ENCODE measurements around the gene NUP210L.

NUP210L gene

DNA sequence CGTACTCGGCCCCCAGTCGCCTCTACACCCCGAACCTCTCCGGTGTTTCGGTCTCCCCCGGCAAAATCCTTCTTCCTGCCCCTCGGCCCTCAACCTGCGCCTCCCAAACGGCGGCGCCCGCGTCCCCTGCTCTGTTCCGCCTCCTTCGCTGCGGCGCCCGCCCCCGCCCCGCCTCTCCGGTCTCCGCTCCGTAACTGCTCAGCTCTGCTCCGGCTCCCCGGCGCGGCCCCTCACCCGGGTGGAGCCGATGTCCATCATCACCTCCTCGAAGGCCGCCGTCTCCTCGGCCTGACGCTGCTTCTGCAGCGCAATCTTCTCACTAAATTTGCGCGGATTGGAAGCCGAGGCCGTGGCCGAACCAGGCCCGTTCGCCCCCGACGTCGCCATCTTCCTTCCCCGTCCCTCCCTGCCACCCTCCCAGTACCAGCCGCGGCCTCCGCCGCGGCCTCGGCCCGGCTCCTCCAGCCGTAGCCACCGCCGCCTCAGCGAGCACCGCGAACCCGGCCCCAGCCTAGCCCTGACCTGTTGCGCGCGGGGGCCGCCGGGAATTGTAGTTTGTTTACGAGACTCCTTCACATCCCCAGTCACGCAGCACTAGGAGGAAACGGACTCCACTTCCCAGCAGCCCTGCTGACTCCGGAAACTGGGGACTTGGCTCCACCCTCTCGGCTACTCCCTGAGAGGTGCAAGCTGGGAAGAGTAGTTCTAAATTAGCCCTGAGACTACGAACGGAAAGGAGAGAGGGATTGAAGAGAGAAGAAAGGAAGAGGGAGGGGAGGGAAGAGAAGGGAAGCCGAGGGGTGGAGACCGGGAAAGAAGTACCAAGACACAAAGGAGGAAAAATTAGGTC lies 196.5 kb downstream of the NUP210L start, which contains the start of gene CRTC2:
CRTC2 (minus strand) TSS at position 502 of the 850 bp plus-strand sequence; CDS start at position 387, 115 bp downstream.
- H3K23ac ChIP-seq (ENCODE audit: low read length in 2 of 2) = peak within 1 kb of the TSS in 1 of 2 experiments; percentile 60
- H4K8ac ChIP-seq (ENCODE audit: low read length) = peak within 1 kb of the TSS; percentile 74
- H3K27me3 ChIP-seq (ENCODE audit: control insufficient read depth in 1 of 2, insufficient read depth in 1 of 2, low read length in 2 of 2) = no peaks in the 10 kb centered on the region
- H3K79me1 ChIP-seq (replicated peaks; ENCODE audit: low read length, poor library complexity, severe bottlenecking) = peaks cover 19% of the 10 kb centered on the region
- peak within 1 kb of the TSS; percentile 96 for H3K9ac ChIP-seq (ENCODE audit: low read length)
- peak within 1 kb of the TSS; percentile 49 for H2BK5ac ChIP-seq (ENCODE audit: low read depth, low read length, poor library complexity, severe bottlenecking)
- H2AK5ac ChIP-seq (ENCODE audit: low read length, severe bottlenecking) = no peak within 1 kb of the TSS
- peak within 1 kb of the TSS; percentile 68 for H2BK15ac ChIP-seq (ENCODE audit: low read depth, poor library complexity, severe bottlenecking)
- H4K91ac ChIP-seq (ENCODE audit: low read length) = peak within 1 kb of the TSS; percentile 81
- H3K18ac ChIP-seq (ENCODE audit: low read depth in 1 of 2, low read length in 2 of 2) = peak within 1 kb of the TSS; percentile 62 to 98
- peaks cover 30 to 39% of the 10 kb centered on the region in 2 experiments for H3K36me3 ChIP-seq (ENCODE audit: control insufficient read depth in 1 of 2, insufficient read depth in 2 of 2, low read depth in 1 of 2, low read length in 2 of 2)
- H3K27ac ChIP-seq (ENCODE audit: low read length, poor library complexity, severe bottlenecking) = peak within 1 kb of the TSS; percentile 89
- H3K9me3 ChIP-seq (ENCODE audit: control insufficient read depth, low read length) = no peaks in the 10 kb centered on the region
- WGBS = 1% methylated on average over 71 of the region's 75 CpGs
- H3K4ac ChIP-seq (ENCODE audit: low read depth in 1 of 2, low read length in 2 of 2) = peak within 1 kb of the TSS in 1 of 2 experiments; percentile 92
- no peak within 1 kb of the TSS for H2BK120ac ChIP-seq (ENCODE audit: low read depth, low read length)
- H3K14ac ChIP-seq (ENCODE audit: low read length in 2 of 2) = peak within 1 kb of the TSS in 1 of 2 experiments; percentile 97
- H3K4me3 ChIP-seq (ENCODE audit: insufficient read depth in 1 of 2, low read depth in 1 of 2, low read length in 2 of 2) = peak within 1 kb of the TSS; percentile 88 to 94
- peaks cover 22% of the 10 kb centered on the region for H3K4me1 ChIP-seq (ENCODE audit: control insufficient read depth, insufficient read depth, low read depth, low read length)
- DNase-seq = peak; percentile 99
- peak within 1 kb of the TSS; percentile 67 for H2AFZ ChIP-seq (ENCODE audit: low read depth, low read length)
- H2BK12ac ChIP-seq (ENCODE audit: low read length in 2 of 2) = peak within 1 kb of the TSS; percentile 4 to 23
- peak within 1 kb of the TSS; percentile 82 for H3K4me2 ChIP-seq (ENCODE audit: low read length, poor library complexity, severe bottlenecking)

- 0% methylated on average over 13 of the region's 13 CpGs for WGBS
Observed at GRCh38 chr1:153957744-153958110, 197.1 kb downstream of the NUP210L start.

GRCh38 chr1:153956997-153957715 lies 197.7 kb downstream of the NUP210L start:
- Histone ChIP-seq H3K36me3 (ENCODE audit: control insufficient read depth in 1 of 2, insufficient read depth in 2 of 2, low read depth in 1 of 2, low read length in 2 of 2) (peaks cover 40 to 47% of the 10 kb centered on the region in 2 experiments), H3K4me2 (ENCODE audit: low read length, poor library complexity, severe bottlenecking) (peak overlapping the region; percentile 82), H3K4me3 (ENCODE audit: insufficient read depth in 1 of 2, low read depth in 1 of 2, low read length in 2 of 2) (peak overlapping the region; percentile 88 to 94), H3K14ac (ENCODE audit: low read length in 2 of 2) (no peak overlapping the region), H3K9me3 (ENCODE audit: control insufficient read depth, low read length) (no peaks in the 10 kb centered on the region), H3K4ac (ENCODE audit: low read depth in 1 of 2, low read length in 2 of 2) (no peak overlapping the region), H3K18ac (ENCODE audit: low read depth in 1 of 2, low read length in 2 of 2) (no peak overlapping the region), H2AK5ac (ENCODE audit: low read length, severe bottlenecking) (no peak overlapping the region), H4K91ac (ENCODE audit: low read length) (no peak overlapping the region), H3K79me1 (replicated peaks; ENCODE audit: low read length, poor library complexity, severe bottlenecking) (peaks cover 26% of the 10 kb centered on the region), H2BK120ac (ENCODE audit: low read depth, low read length) (no peak overlapping the region), H3K9ac (ENCODE audit: low read length) (peak overlapping the region; percentile 96), H3K4me1 (ENCODE audit: control insufficient read depth, insufficient read depth, low read depth, low read length) (peaks cover 17% of the 10 kb centered on the region), H2AFZ (ENCODE audit: low read depth, low read length) (no peak overlapping the region), H2BK15ac (ENCODE audit: low read depth, poor library complexity, severe bottlenecking) (peak overlapping the region; percentile 68), H3K23ac (ENCODE audit: low read length in 2 of 2) (no peak overlapping the region), H4K8ac (ENCODE audit: low read length) (no peak overlapping the region), H2BK12ac (ENCODE audit: low read length in 2 of 2) (no peak overlapping the region), H3K27ac (ENCODE audit: low read length, poor library complexity, severe bottlenecking) (peak overlapping the region; percentile 57), H2BK5ac (ENCODE audit: low read depth, low read length, poor library complexity, severe bottlenecking) (no peak overlapping the region), H3K27me3 (ENCODE audit: control insufficient read depth in 1 of 2, insufficient read depth in 1 of 2, low read length in 2 of 2) (no peaks in the 10 kb centered on the region)
- WGBS = 32% methylated on average over 5 of the region's 6 CpGs
- no peak for DNase-seq

More at GRCh38 chr1:153957744-153958110, 197.1 kb downstream of the NUP210L start:
- Histone ChIP-seq H3K4me3 (ENCODE audit: insufficient read depth in 1 of 2, low read depth in 1 of 2, low read length in 2 of 2) (peak overlapping the region; percentile 88 to 94), H3K23ac (ENCODE audit: low read length in 2 of 2) (peak overlapping the region in 1 of 2 experiments; percentile 46), H3K18ac (ENCODE audit: low read depth in 1 of 2, low read length in 2 of 2) (peak overlapping the region; percentile 62 to 71), H3K14ac (ENCODE audit: low read length in 2 of 2) (peak overlapping the region in 1 of 2 experiments; percentile 61), H3K4ac (ENCODE audit: low read depth in 1 of 2, low read length in 2 of 2) (peak overlapping the region in 1 of 2 experiments; percentile 92), H3K4me2 (ENCODE audit: low read length, poor library complexity, severe bottlenecking) (peak overlapping the region; percentile 82), H2AK5ac (ENCODE audit: low read length, severe bottlenecking) (no peak overlapping the region), H3K9me3 (ENCODE audit: control insufficient read depth, low read length) (no peaks in the 10 kb centered on the region), H4K91ac (ENCODE audit: low read length) (no peak overlapping the region), H2BK15ac (ENCODE audit: low read depth, poor library complexity, severe bottlenecking) (no peak overlapping the region), H3K9ac (ENCODE audit: low read length) (peak overlapping the region; percentile 96), H2BK5ac (ENCODE audit: low read depth, low read length, poor library complexity, severe bottlenecking) (peak overlapping the region; percentile 49), H2BK12ac (ENCODE audit: low read length in 2 of 2) (peak overlapping the region; percentile 4 to 23), H3K36me3 (ENCODE audit: control insufficient read depth in 1 of 2, insufficient read depth in 2 of 2, low read depth in 1 of 2, low read length in 2 of 2) (peaks cover 34 to 42% of the 10 kb centered on the region in 2 experiments), H2AFZ (ENCODE audit: low read depth, low read length) (no peak overlapping the region), H4K8ac (ENCODE audit: low read length) (no peak overlapping the region), H2BK120ac (ENCODE audit: low read depth, low read length) (no peak overlapping the region), H3K79me1 (replicated peaks; ENCODE audit: low read length, poor library complexity, severe bottlenecking) (peaks cover 21% of the 10 kb centered on the region), H3K4me1 (ENCODE audit: control insufficient read depth, insufficient read depth, low read depth, low read length) (peaks cover 22% of the 10 kb centered on the region), H3K27me3 (ENCODE audit: control insufficient read depth in 1 of 2, insufficient read depth in 1 of 2, low read length in 2 of 2) (no peaks in the 10 kb centered on the region), H3K27ac (ENCODE audit: low read length, poor library complexity, severe bottlenecking) (peak overlapping the region; percentile 57)
- peak; percentile 35 for DNase-seq

GRCh38 chr1:153954826-153955225 lies 200.0 kb downstream of the NUP210L start:
- Histone ChIP-seq H2BK15ac (ENCODE audit: low read depth, poor library complexity, severe bottlenecking) (no peak overlapping the region), H4K91ac (ENCODE audit: low read length) (no peak overlapping the region), H3K79me1 (replicated peaks; ENCODE audit: low read length, poor library complexity, severe bottlenecking) (peaks cover 31% of the 10 kb centered on the region), H3K27me3 (ENCODE audit: control insufficient read depth in 1 of 2, insufficient read depth in 1 of 2, low read length in 2 of 2) (no peaks in the 10 kb centered on the region), H2AK5ac (ENCODE audit: low read length, severe bottlenecking) (no peak overlapping the region), H3K9me3 (ENCODE audit: control insufficient read depth, low read length) (no peaks in the 10 kb centered on the region), H4K8ac (ENCODE audit: low read length) (no peak overlapping the region), H3K36me3 (ENCODE audit: control insufficient read depth in 1 of 2, insufficient read depth in 2 of 2, low read depth in 1 of 2, low read length in 2 of 2) (peaks cover 45 to 53% of the 10 kb centered on the region in 2 experiments), H3K14ac (ENCODE audit: low read length in 2 of 2) (no peak overlapping the region), H3K4ac (ENCODE audit: low read depth in 1 of 2, low read length in 2 of 2) (no peak overlapping the region), H3K27ac (ENCODE audit: low read length, poor library complexity, severe bottlenecking) (no peak overlapping the region), H3K4me1 (ENCODE audit: control insufficient read depth, insufficient read depth, low read depth, low read length) (peaks cover 15% of the 10 kb centered on the region), H2AFZ (ENCODE audit: low read depth, low read length) (no peak overlapping the region), H2BK12ac (ENCODE audit: low read length in 2 of 2) (no peak overlapping the region), H2BK5ac (ENCODE audit: low read depth, low read length, poor library complexity, severe bottlenecking) (no peak overlapping the region), H3K18ac (ENCODE audit: low read depth in 1 of 2, low read length in 2 of 2) (no peak overlapping the region), H3K4me3 (ENCODE audit: insufficient read depth in 1 of 2, low read depth in 1 of 2, low read length in 2 of 2) (no peak overlapping the region), H3K4me2 (ENCODE audit: low read length, poor library complexity, severe bottlenecking) (no peak overlapping the region), H2BK120ac (ENCODE audit: low read depth, low read length) (no peak overlapping the region), H3K23ac (ENCODE audit: low read length in 2 of 2) (no peak overlapping the region), H3K9ac (ENCODE audit: low read length) (no peak overlapping the region)
- no peak for DNase-seq
- WGBS = 98% methylated on average over 10 of the region's 10 CpGs

Data from mesenchymal stem cell (in vitro differentiated cells and primary cell).